ENCODE results near the gene ZFHX2. TPM values are rescaled to one million over a fixed set of nuclear protein-coding genes. Genes with fewer than 3 reads are reported as not detected.
A peak's percentile ranks its signal among the peaks of the same experiment; 100 is the strongest.

ZFHX2 gene
- total RNA-seq, 1 donor from 2014 or later = 27.3 TPM

DNA sequence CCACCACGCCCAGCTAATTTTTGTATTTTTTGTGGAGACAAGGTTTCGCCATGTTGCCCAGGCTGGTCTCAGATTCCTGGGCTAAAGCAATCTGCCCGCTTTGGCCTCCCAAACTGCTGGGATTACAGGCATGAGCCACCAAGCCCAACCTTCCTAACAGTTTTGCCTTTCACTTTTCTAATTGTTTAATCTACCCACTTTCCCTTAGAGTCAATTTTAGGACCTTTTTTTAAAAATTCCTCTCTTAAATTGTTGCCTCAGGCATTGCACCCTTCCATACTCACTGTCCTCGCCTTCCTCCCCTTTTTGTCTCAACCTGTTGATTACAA lies 11.5 kb downstream of the ZFHX2 start:
- Histone ChIP-seq H3K27ac (ENCODE audit: low read depth, low read length) (no peak overlapping the region), H2AFZ (ENCODE audit: low read depth, low read length) (no peak overlapping the region), H3K9me3 (ENCODE audit: insufficient read depth, low read depth, low read length) (no peaks in the 10 kb centered on the region), H3K4me3 (ENCODE audit: insufficient read depth, low read depth, low read length) (no peak overlapping the region), H3K4me2 (ENCODE audit: low read length) (no peak overlapping the region), H3K27me3 (ENCODE audit: insufficient read depth, low read length) (no peaks in the 10 kb centered on the region), H3K36me3 (ENCODE audit: insufficient read depth, low read length) (no peaks in the 10 kb centered on the region), H4K20me1 (ENCODE audit: insufficient read depth, low read length) (no peaks in the 10 kb centered on the region), H3K9ac (ENCODE audit: low read length) (no peak overlapping the region), H3K4me1 (ENCODE audit: insufficient read depth, low read length) (peaks cover 3% of the 10 kb centered on the region), H3K79me2 (ENCODE audit: insufficient read depth, low read length) (no peaks in the 10 kb centered on the region)
- no peak for TF ChIP-seq EZH2 (IDR thresholded peaks at IDR 0.05; ENCODE audit: insufficient read depth, low read length)
- TF ChIP-seq, protein P1, sequence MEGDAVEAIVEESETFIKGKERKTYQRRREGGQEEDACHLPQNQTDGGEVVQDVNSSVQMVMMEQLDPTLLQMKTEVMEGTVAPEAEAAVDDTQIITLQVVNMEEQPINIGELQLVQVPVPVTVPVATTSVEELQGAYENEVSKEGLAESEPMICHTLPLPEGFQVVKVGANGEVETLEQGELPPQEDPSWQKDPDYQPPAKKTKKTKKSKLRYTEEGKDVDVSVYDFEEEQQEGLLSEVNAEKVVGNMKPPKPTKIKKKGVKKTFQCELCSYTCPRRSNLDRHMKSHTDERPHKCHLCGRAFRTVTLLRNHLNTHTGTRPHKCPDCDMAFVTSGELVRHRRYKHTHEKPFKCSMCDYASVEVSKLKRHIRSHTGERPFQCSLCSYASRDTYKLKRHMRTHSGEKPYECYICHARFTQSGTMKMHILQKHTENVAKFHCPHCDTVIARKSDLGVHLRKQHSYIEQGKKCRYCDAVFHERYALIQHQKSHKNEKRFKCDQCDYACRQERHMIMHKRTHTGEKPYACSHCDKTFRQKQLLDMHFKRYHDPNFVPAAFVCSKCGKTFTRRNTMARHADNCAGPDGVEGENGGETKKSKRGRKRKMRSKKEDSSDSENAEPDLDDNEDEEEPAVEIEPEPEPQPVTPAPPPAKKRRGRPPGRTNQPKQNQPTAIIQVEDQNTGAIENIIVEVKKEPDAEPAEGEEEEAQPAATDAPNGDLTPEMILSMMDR (IDR thresholded peaks at IDR 0.05; ENCODE audit: insufficient read depth, low read depth, low read length) = no peak
- no peak overlapping the region for H3K4me3 Mint-ChIP-seq (ENCODE audit: unreplicated experiment)
- no peaks in the 10 kb centered on the region for H3K9me3 Mint-ChIP-seq (ENCODE audit: unreplicated experiment)
- peak overlapping the region; percentile 62 for H3K27ac Mint-ChIP-seq (ENCODE audit: unreplicated experiment)
- peaks cover 9% of the 10 kb centered on the region for H3K36me3 Mint-ChIP-seq (ENCODE audit: low read depth, unreplicated experiment)
- FAIRE-seq = no peak
- DNase-seq (ENCODE audit: low read depth) = no peak
- H3K27me3 Mint-ChIP-seq (ENCODE audit: low read depth, unreplicated experiment) = no peaks in the 10 kb centered on the region
- H3K4me1 Mint-ChIP-seq (ENCODE audit: low read depth, unreplicated experiment) = peaks cover 31% of the 10 kb centered on the region

DNA sequence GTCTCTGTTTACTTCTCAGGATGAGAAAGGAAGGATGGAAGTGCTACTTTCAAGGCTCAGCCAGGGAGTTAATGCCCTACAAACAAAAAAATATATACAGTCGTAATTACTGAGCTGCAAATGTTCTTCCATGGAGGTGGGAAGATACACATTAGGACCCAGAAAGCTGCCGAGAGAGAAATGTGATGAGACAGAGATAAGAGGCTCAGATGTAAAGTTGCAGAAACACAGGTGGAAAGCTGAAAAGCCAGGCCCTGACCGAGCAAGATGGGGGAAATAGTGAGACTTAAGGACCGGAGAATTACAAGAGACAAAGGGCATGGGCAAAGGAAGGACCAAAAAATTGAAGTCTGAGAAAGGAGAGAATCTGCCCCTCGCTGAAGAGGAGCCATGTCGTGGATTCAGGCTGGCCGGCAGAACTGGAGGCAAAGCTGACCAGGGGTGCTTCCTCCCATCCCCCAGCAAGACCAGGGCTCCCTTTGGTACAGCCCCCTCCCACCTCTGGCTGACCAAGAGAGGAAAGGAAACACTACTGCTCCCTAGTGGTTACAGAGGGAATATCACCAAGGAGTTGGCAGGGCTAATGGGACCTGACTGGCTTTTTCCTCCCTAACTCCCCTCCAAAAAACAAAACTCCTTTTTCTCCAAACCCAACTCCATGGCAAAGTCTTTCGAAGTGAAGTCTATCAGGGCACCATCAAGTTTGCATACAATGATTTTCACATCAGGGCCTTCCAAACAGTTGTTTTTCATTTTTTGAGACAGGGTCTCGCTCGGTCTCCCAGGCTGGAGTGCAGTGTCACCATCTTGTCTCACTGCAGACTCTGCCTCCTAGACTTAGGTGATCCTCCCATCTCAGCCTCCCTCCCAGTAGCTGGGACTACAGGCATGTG lies 12.1 kb downstream of the ZFHX2 start:
- FAIRE-seq (no peak), DNase-seq (ENCODE audit: low read depth) (no peak)
- Mint-ChIP-seq H3K9me3 (ENCODE audit: unreplicated experiment) (no peaks in the 10 kb centered on the region), H3K27ac (ENCODE audit: unreplicated experiment) (peak overlapping the region; percentile 37), H3K36me3 (ENCODE audit: low read depth, unreplicated experiment) (peaks cover 8% of the 10 kb centered on the region), H3K27me3 (ENCODE audit: low read depth, unreplicated experiment) (no peaks in the 10 kb centered on the region), H3K4me3 (ENCODE audit: unreplicated experiment) (peak overlapping the region; percentile 43), H3K4me1 (ENCODE audit: low read depth, unreplicated experiment) (peaks cover 26% of the 10 kb centered on the region)
- H3K27me3 ChIP-seq (ENCODE audit: insufficient read depth, low read length) = no peaks in the 10 kb centered on the region
- H3K9ac ChIP-seq (ENCODE audit: low read length) = no peak overlapping the region
- no peak overlapping the region for H2AFZ ChIP-seq (ENCODE audit: low read depth, low read length)
- no peaks in the 10 kb centered on the region for H3K79me2 ChIP-seq (ENCODE audit: insufficient read depth, low read length)
- H3K4me2 ChIP-seq (ENCODE audit: low read length) = no peak overlapping the region
- H3K4me1 ChIP-seq (ENCODE audit: insufficient read depth, low read length) = peaks cover 3% of the 10 kb centered on the region
- H3K9me3 ChIP-seq (ENCODE audit: insufficient read depth, low read depth, low read length) = no peaks in the 10 kb centered on the region
- no peaks in the 10 kb centered on the region for H4K20me1 ChIP-seq (ENCODE audit: insufficient read depth, low read length)
- H3K36me3 ChIP-seq (ENCODE audit: insufficient read depth, low read length) = no peaks in the 10 kb centered on the region
- no peak for TF ChIP-seq EZH2 (IDR thresholded peaks at IDR 0.05; ENCODE audit: insufficient read depth, low read length)
- TF ChIP-seq, protein P1 (IDR thresholded peaks at IDR 0.05; ENCODE audit: insufficient read depth, low read depth, low read length) = peak; percentile 54
- no peak overlapping the region for H3K27ac ChIP-seq (ENCODE audit: low read depth, low read length)
- H3K4me3 ChIP-seq (ENCODE audit: insufficient read depth, low read depth, low read length) = no peak overlapping the region

DNA sequence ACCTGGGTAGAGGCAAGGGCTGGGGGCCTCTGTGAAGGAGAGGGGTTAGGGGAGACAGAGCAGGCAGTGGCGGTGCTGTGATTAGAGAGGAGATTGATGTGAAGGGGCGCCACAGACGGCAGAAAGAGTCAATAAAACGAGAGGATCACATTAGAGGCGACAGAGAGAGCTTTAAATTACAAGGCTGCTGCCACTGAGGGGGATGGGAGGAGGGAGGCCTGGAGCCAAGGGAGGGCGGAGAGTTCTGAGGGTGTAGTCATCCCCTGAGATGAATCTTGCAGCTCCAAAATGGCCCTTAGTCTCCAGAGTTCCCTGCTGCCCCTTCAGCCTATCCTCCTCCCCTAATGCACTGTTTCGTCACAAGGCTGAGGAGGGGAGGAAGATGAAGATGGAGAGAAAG lies 12.8 kb downstream of the ZFHX2 start:
- Histone ChIP-seq H3K27me3 (ENCODE audit: insufficient read depth, low read length) (no peaks in the 10 kb centered on the region), H3K9ac (ENCODE audit: low read length) (no peak overlapping the region), H3K4me3 (ENCODE audit: insufficient read depth, low read depth, low read length) (no peak overlapping the region), H3K27ac (ENCODE audit: low read depth, low read length) (no peak overlapping the region), H3K79me2 (ENCODE audit: insufficient read depth, low read length) (no peaks in the 10 kb centered on the region), H3K9me3 (ENCODE audit: insufficient read depth, low read depth, low read length) (no peaks in the 10 kb centered on the region), H4K20me1 (ENCODE audit: insufficient read depth, low read length) (no peaks in the 10 kb centered on the region), H3K36me3 (ENCODE audit: insufficient read depth, low read length) (no peaks in the 10 kb centered on the region), H2AFZ (ENCODE audit: low read depth, low read length) (no peak overlapping the region), H3K4me1 (ENCODE audit: insufficient read depth, low read length) (peaks cover 3% of the 10 kb centered on the region), H3K4me2 (ENCODE audit: low read length) (no peak overlapping the region)
- Mint-ChIP-seq H3K9me3 (ENCODE audit: unreplicated experiment) (no peaks in the 10 kb centered on the region), H3K36me3 (ENCODE audit: low read depth, unreplicated experiment) (peaks cover 5% of the 10 kb centered on the region), H3K4me3 (ENCODE audit: unreplicated experiment) (peak overlapping the region; percentile 43), H3K27me3 (ENCODE audit: low read depth, unreplicated experiment) (no peaks in the 10 kb centered on the region), H3K4me1 (ENCODE audit: low read depth, unreplicated experiment) (peaks cover 24% of the 10 kb centered on the region), H3K27ac (ENCODE audit: unreplicated experiment) (peak overlapping the region; percentile 73)
- FAIRE-seq = no peak
- no peak for DNase-seq (ENCODE audit: low read depth)
- TF ChIP-seq, protein P1 (IDR thresholded peaks at IDR 0.05; ENCODE audit: insufficient read depth, low read depth, low read length) = no peak
- TF ChIP-seq EZH2 (IDR thresholded peaks at IDR 0.05; ENCODE audit: insufficient read depth, low read length) = no peak

Measured in astrocyte (in vitro differentiated cells and primary cell).